Measurements from ENCODE around the gene DERL3. TPM values are rescaled to one million over a fixed set of nuclear protein-coding genes. Genes with fewer than 3 reads are reported as not detected.
A peak's percentile ranks its signal among the peaks of the same experiment; 100 is the strongest.

Gene DERL3
- total and polyA plus RNA-seq, 11 donors, result 0.24 to 12.7 (median 1.7) TPM

DNA sequence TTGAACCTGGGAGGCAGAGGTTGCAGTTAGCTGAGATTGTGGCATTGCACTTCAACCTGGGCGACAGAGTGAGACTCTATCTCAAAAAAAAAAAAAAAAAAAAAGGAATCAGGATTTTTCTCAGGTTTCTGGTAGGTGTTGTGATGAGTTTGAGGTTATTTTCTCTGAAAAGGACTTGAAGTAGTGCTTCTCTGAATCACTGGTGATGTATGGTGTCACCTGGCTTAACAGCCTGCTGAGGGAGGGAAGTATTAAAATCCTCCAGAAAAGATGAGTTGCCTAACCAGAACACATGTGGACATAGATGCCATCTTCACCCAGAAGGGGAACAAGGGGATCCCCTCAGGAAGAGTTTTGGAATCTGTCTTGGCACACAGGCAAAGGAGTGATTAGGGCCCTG is 32.0 kb downstream of the DERL3 start:
- intact Hi-C loops (cut with DNase I), result no loop called here
- peaks cover 0 to 99% (median 77%) of the 10 kb centered on the region in 9 donors for H3K36me3 ChIP-seq

DNA sequence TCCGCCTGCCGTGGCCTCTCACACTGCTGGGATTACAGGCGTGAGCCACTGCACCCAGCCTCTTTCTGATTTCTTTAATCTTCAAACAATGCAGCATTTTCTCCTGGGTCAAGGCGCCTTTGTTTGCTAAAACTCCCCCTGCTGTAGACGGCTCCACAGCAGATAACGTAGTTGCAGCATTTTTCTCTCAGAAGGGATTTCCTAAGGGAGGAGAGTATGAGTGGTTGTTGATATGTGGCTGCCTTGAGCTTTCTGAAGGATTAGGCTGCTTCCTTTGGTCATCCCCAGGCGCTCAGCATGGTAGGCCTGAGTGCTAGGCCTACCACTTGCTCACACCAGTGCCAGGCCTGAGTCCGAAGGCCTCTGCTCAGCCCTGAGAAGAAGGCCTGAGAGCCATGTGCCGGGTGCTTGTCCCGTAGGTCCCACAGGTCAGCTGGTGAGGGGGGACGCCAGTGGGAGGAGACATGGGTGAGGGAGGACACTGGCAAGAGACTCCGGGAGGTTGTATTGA is 34.0 kb downstream of the DERL3 start:
- Histone ChIP-seq H3K9me3 (no peaks in the 10 kb centered on the region), H3K4me3 (no peak overlapping the region), H3K27ac (peak overlapping the region in 1 of 12 donors; percentile 0), H3K27me3 (no peaks in the 10 kb centered on the region), H3K36me3 (peaks cover 0 to 99% (median 82%) of the 10 kb centered on the region in 9 donors), H3K4me1 (peaks cover 0 to 5% (median 0%) of the 10 kb centered on the region in 12 donors)
- intact Hi-C loops (cut with DNase I), result no loop called here
- no peak for DNase-seq
- peak in 3 of 4 donors; percentile 20 to 34 (median 33) for ATAC-seq
- TF ChIP-seq CTCF (IDR thresholded peaks at IDR 0.05) (no peak), POLR2A (IDR thresholded peaks at IDR 0.05) (no peak)
- 66 to 90% (median 75%) methylated on average over 9 to 12 of the region's 12 CpGs for WGBS, 4 donors

More for the DNA sequence above, 32.0 kb downstream of the DERL3 start:
- no peaks in the 10 kb centered on the region for H3K27me3 ChIP-seq
- ATAC-seq, result no peak
- 89 to 100% (median 94%) methylated on average over 1 of the region's 1 CpG for WGBS, 4 donors
- no peak overlapping the region for H3K27ac ChIP-seq
- no peak for DNase-seq
- H3K4me3 ChIP-seq, result no peak overlapping the region
- H3K9me3 ChIP-seq, result no peaks in the 10 kb centered on the region
- TF ChIP-seq POLR2A (IDR thresholded peaks at IDR 0.05) (no peak), CTCF (IDR thresholded peaks at IDR 0.05) (no peak)
- H3K4me1 ChIP-seq, result peaks cover 0 to 5% (median 0%) of the 10 kb centered on the region in 12 donors

- intact Hi-C loops (cut with DNase I), result no loop called here
- Histone ChIP-seq H3K36me3 (peaks cover 0 to 97% (median 91%) of the 10 kb centered on the region in 9 donors), H3K27ac (no peak overlapping the region)
These were observed 35.6 kb downstream of the DERL3 start for GRCh38 chr22:23803001-23803819.

More at GRCh38 chr22:23803001-23803819, 35.6 kb downstream of the DERL3 start:
- DNase-seq, result no peak
- Histone ChIP-seq H3K9me3 (no peaks in the 10 kb centered on the region), H3K4me3 (no peak overlapping the region), H3K27me3 (no peaks in the 10 kb centered on the region), H3K4me1 (peaks cover 0 to 5% (median 0%) of the 10 kb centered on the region in 12 donors)
- TF ChIP-seq POLR2A (IDR thresholded peaks at IDR 0.05) (no peak), CTCF (IDR thresholded peaks at IDR 0.05) (no peak)
- peak in 1 of 4 donors; percentile 11 for ATAC-seq
- 82 to 91% (median 83%) methylated on average over 17 to 21 of the region's 21 CpGs for WGBS, 4 donors

Measured in heart left ventricle (tissue), 16 donors.